Thoracic aorta (tissue), 2 donors: ENCODE results near the gene NFASC. TPM values are rescaled to one million over a fixed set of nuclear protein-coding genes. Genes with fewer than 3 reads are reported as not detected.

Experiments used
- ATAC-seq: fragments of 150-250 bp; one replicate; pipeline ENCODE4 v1.8.0; 2017; ENCODE audit warnings: low read depth; ENCODE audit not compliant: insufficient number of reproducible peaks, low FRiP score
- DNase-seq: peaks from one replicate; pipeline ENCODE4 v3.0.0-alpha.2; 2020; ENCODE audit warnings: low spot score
- H3K27ac ChIP-seq, 2 donors: fragments of 200-600 bp; sonication (generic); 1 replicate in 1 of 2; 2 replicates in 1 of 2; pipeline ENCODE4 v1.5.1; 2016; ENCODE audit warnings: mild to moderate bottlenecking in 2 of 2, moderate library complexity in 2 of 2
- H3K27me3 ChIP-seq: fragments of 200-600 bp; sonication (generic); replicated peaks from 2 replicates; pipeline ENCODE4 v1.6.0; 2016; ENCODE audit warnings: mild to moderate bottlenecking; ENCODE audit not compliant: insufficient read depth
- H3K36me3 ChIP-seq: fragments of 200-600 bp; sonication (generic); one replicate; pipeline ENCODE4 v1.5.1; 2016
- H3K4me1 ChIP-seq, 2 donors: fragments of 200-600 bp; sonication (generic); 1 replicate in 1 of 2; 2 replicates in 1 of 2; pipeline versions ENCODE4 v1.5.1 to v1.6.0; 2016; ENCODE audit warnings: low read depth in 2 of 2, mild to moderate bottlenecking in 1 of 2; ENCODE audit not compliant: control insufficient read depth in 1 of 2
- H3K4me3 ChIP-seq: fragments of 200-600 bp; sonication (generic); 2 replicates; pipeline ENCODE4 v1.5.1; 2016; ENCODE audit warnings: mild to moderate bottlenecking
- H3K9me3 ChIP-seq: fragments of 200-600 bp; sonication (generic); 2 replicates; pipeline ENCODE4 v1.5.1; 2016
- CTCF ChIP-seq: fragments of 200-600 bp; sonication (generic); IDR thresholded peaks from one replicate; pipeline ENCODE4 v1.5.1; 2019; ENCODE audit warnings: antibody characterized with exemption
- total RNA-seq, 2 donors: library from RNA; depleted of rRNA; stranded (reverse); fragments of >200 nt; gene quantifications; one replicate each; pipeline versions ENCODE4 v1.1.0 to v1.2.3, GENCODE V29; 2016

The NFASC gene
- total RNA-seq, 2 donors from 2014 or later: 26.2 to 29.5 TPM

- DNase-seq (no peak), ATAC-seq (no peak)
- Histone ChIP-seq H3K27me3 (no peaks in the 10 kb centered on the region), H3K27ac (no peak overlapping the region), H3K4me3 (no peak overlapping the region), H3K36me3 (no peaks in the 10 kb centered on the region), H3K9me3 (no peaks in the 10 kb centered on the region), H3K4me1 (peaks cover 0 to 6% of the 10 kb centered on the region in 2 donors)
- no peak for TF ChIP-seq CTCF
Measured at GRCh38 chr1:205046870-205047269, 176.2 kb downstream of the NFASC start.

GRCh38 chr1:205047764-205048231 lies 177.1 kb downstream of the NFASC start:
- Histone ChIP-seq H3K4me1 (peaks cover 0 to 6% of the 10 kb centered on the region in 2 donors), H3K27me3 (no peaks in the 10 kb centered on the region), H3K4me3 (no peak overlapping the region), H3K27ac (no peak overlapping the region), H3K9me3 (no peaks in the 10 kb centered on the region), H3K36me3 (no peaks in the 10 kb centered on the region)
- no peak for TF ChIP-seq CTCF
- DNase-seq (no peak), ATAC-seq (no peak)

- H3K4me1 ChIP-seq: peaks cover 0 to 2% of the 10 kb centered on the region in 2 donors
- H3K4me3 ChIP-seq: no peak overlapping the region
- ATAC-seq (no peak), DNase-seq (no peak)
- H3K36me3 ChIP-seq: no peaks in the 10 kb centered on the region
- TF ChIP-seq CTCF: no peak
- H3K9me3 ChIP-seq: no peaks in the 10 kb centered on the region
- no peak overlapping the region for H3K27ac ChIP-seq
- H3K27me3 ChIP-seq: no peaks in the 10 kb centered on the region
Measured at GRCh38 chr1:205048382-205048781, 177.7 kb downstream of the NFASC start.

GRCh38 chr1:205049479-205049878 lies 178.8 kb downstream of the NFASC start:
- DNase-seq: no peak
- no peak for TF ChIP-seq CTCF
- ATAC-seq: no peak
- H3K36me3 ChIP-seq: no peaks in the 10 kb centered on the region
- no peaks in the 10 kb centered on the region for H3K9me3 ChIP-seq
- no peak overlapping the region for H3K4me3 ChIP-seq
- no peaks in the 10 kb centered on the region for H3K4me1 ChIP-seq
- H3K27ac ChIP-seq: no peak overlapping the region
- no peaks in the 10 kb centered on the region for H3K27me3 ChIP-seq

GRCh38 chr1:205052690-205053089 lies 182.0 kb downstream of the NFASC start:
- H3K4me3 ChIP-seq: no peak overlapping the region

More at GRCh38 chr1:205052690-205053089, 182.0 kb downstream of the NFASC start:
- Histone ChIP-seq H3K36me3 (no peaks in the 10 kb centered on the region), H3K27ac (no peak overlapping the region), H3K4me1 (no peaks in the 10 kb centered on the region), H3K27me3 (no peaks in the 10 kb centered on the region), H3K9me3 (no peaks in the 10 kb centered on the region)
- ATAC-seq: no peak
- DNase-seq: no peak
- TF ChIP-seq CTCF: no peak
